ENCODE measurements around the gene PCNX2. TPM values are rescaled to one million over a fixed set of nuclear protein-coding genes. Genes with fewer than 3 reads are reported as not detected.

Gene PCNX2
- total and polyA plus RNA-seq, 2 donors (not counting 3 experiments of a cell fraction or from before 2014, with no cell fraction given), result 6.6 to 11.0 TPM

- TF ChIP-seq EZH2 (IDR thresholded peaks at IDR 0.05; ENCODE audit: borderline replicate concordance, low read depth, low read length, severe bottlenecking), result no peak
- TF ChIP-seq MYC (IDR thresholded peaks at IDR 0.05; ENCODE audit: low read depth, low read length), result no peak
- TF ChIP-seq JUN (IDR thresholded peaks at IDR 0.05; ENCODE audit: borderline replicate concordance, insufficient read depth, insufficient read length, low read depth), result no peak
- TF ChIP-seq GATA2 (IDR thresholded peaks at IDR 0.05; ENCODE audit: insufficient read depth, insufficient read length, low read depth, low read length), result no peak
- no peak for TF ChIP-seq FOS (IDR thresholded peaks at IDR 0.05; ENCODE audit: borderline replicate concordance, insufficient read depth, low read length)
- no peak for TF ChIP-seq POLR2A (IDR thresholded peaks at IDR 0.05; ENCODE audit: low read depth, low read length)
- no peak for TF ChIP-seq POLR2AphosphoS5 (IDR thresholded peaks at IDR 0.05; ENCODE audit: insufficient read depth, low read depth, low read length)
- TF ChIP-seq CTCF (IDR thresholded peaks at IDR 0.05; ENCODE audit: extremely low read depth in 1 of 2, insufficient read depth in 1 of 2, low read depth in 1 of 2, low read length in 2 of 2), result no peak
- Histone ChIP-seq H3K4me1 (ENCODE audit: control insufficient read depth, extremely low read depth, insufficient read depth, low read length) (peaks cover 7% of the 10 kb centered on the region), H3K9ac (replicated peaks; ENCODE audit: extremely low read depth, insufficient read depth, low read length) (no peak overlapping the region), H3K27me3 (ENCODE audit: control insufficient read depth in 2 of 2, insufficient read depth in 2 of 2, low read length in 2 of 2) (no peaks in the 10 kb centered on the region), H3K4me2 (ENCODE audit: insufficient read depth, low read length) (no peak overlapping the region), H3K79me2 (ENCODE audit: control insufficient read depth, insufficient read depth, low read length) (no peaks in the 10 kb centered on the region), H2AFZ (ENCODE audit: low read depth, low read length) (no peak overlapping the region), H3K4me3 (replicated peaks in 1 of 3; ENCODE audit: insufficient read depth in 1 of 3, low read depth in 1 of 3, low read length in 3 of 3) (no peak overlapping the region), H3K36me3 (ENCODE audit: control insufficient read depth in 2 of 2, extremely low read depth in 1 of 2, insufficient read depth in 2 of 2, low read length in 2 of 2) (no peaks in the 10 kb centered on the region), H3K9me1 (replicated peaks; ENCODE audit: control insufficient read depth, extremely low read depth, insufficient read depth, low read length) (no peaks in the 10 kb centered on the region), H3K27ac (ENCODE audit: insufficient read depth, low read depth, low read length) (no peak overlapping the region), H3K9me3 (replicated peaks; ENCODE audit: control insufficient read depth, insufficient read depth, low read length) (no peaks in the 10 kb centered on the region), H4K20me1 (replicated peaks; ENCODE audit: control insufficient read depth, extremely low read depth, insufficient read depth, low read length) (no peaks in the 10 kb centered on the region)
- no peak for DNase-seq (ENCODE audit: low read depth, low spot score)
- no peak for FAIRE-seq
- intact Hi-C loops (cut with micrococcal nuclease), result no loop called here
- ChIA-PET POLR2A (no interaction called here), CTCF (interaction anchor here (0.5 kb wide), 1 partner anchor 1070 kb away, joined by 4 read pairs; no protein-coding TSS in a partner anchor)
- BruUV-seq (replicated peaks), result no TSS peak
- dilution Hi-C loops (cut with MboI; ENCODE audit: extremely low pct_ligation_motif_present, low sequenced_read_pairs), result no loop called here
Measured at GRCh38 chr1:233290396-233291034, 5.0 kb downstream of the PCNX2 start.
